ENCODE results near the gene SOX5. TPM values are rescaled to one million over a fixed set of nuclear protein-coding genes. Genes with fewer than 3 reads are reported as not detected.

Gene SOX5
- total RNA-seq, 2 donors from 2014 or later: 1.4 to 7.9 TPM

DNA sequence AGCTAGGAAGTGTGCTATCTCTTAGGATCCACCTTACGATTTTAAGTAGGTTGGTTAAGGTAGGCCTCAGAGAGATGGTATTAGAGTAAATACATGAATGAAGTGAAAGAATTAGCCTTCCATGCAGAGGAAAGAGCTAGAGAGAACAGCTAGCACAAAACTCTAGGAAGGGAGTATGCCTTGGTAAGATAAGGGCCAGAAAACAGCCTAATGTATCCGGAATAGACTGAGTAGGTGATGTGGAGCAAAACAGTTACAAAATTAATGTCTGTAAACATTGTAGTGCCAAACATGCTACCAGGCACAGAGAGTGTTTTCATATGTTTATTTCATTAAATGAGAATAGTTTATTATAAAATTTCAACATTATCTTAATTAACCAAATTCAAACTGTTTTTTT, 315.1 kb downstream of the SOX5 start:
- Mint-ChIP-seq H3K9me3 (peaks cover 10% of the 10 kb centered on the region), H3K36me3 (ENCODE audit: low read depth) (no peaks in the 10 kb centered on the region), H3K27ac (no peak overlapping the region), H3K4me1 (no peaks in the 10 kb centered on the region), H3K4me3 (no peak overlapping the region), H3K27me3 (no peaks in the 10 kb centered on the region)
- no peak for ATAC-seq (replicated peaks)

DNA sequence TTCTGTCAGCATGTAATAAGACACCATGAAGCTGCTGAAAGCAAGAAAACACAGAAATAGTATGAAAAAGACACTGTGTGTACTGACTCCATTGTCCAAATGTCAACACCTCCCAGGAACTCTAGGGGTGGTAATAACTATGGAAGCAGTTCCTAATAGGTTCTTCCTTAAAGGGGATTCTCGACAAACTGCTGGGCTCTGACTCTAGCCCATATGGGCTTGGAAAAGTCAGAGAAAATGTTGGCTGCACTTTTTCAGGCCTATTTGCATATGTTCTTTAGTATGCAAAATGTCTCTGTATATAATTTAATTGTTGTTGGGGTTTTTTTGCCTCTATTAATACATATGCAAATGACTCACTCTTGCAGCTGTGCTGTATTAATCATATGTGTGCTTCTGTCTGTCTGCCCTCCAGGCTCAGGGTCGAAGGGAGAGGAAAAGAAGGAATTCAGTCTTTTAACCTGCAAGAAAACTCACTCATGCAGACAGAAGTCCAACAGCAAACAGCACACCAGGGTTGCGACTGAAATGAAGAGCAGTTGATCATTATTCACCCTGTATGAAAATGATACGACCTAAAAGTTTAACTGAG, 317.6 kb downstream of the SOX5 start:
- Mint-ChIP-seq H3K4me3 (no peak overlapping the region), H3K36me3 (ENCODE audit: low read depth) (no peaks in the 10 kb centered on the region), H3K4me1 (no peaks in the 10 kb centered on the region), H3K9me3 (peaks cover 6% of the 10 kb centered on the region), H3K27ac (no peak overlapping the region), H3K27me3 (no peaks in the 10 kb centered on the region)
- ATAC-seq (replicated peaks): no peak

DNA sequence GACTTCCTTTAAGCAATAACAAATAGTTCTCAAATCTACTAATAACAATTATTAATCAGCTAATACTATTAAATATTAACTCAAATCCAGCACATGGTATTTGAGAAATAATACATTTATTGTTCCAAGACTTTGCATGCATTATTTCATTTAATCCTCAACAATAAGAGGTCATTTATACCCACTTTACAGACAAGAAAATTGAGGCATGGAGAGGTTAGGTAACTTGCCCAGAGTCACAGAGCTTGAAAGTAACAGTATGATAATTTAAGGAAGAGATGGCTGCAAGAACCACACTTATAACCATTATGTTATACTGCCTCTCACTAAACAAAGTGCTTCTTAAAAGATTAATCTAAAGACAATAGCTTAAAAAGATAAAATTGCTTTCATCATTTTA, 318.9 kb downstream of the SOX5 start:
- Mint-ChIP-seq H3K27ac (no peak overlapping the region), H3K4me1 (no peaks in the 10 kb centered on the region), H3K9me3 (peaks cover 3% of the 10 kb centered on the region), H3K4me3 (no peak overlapping the region), H3K36me3 (ENCODE audit: low read depth) (no peaks in the 10 kb centered on the region), H3K27me3 (no peaks in the 10 kb centered on the region)
- ATAC-seq (replicated peaks): no peak

DNA sequence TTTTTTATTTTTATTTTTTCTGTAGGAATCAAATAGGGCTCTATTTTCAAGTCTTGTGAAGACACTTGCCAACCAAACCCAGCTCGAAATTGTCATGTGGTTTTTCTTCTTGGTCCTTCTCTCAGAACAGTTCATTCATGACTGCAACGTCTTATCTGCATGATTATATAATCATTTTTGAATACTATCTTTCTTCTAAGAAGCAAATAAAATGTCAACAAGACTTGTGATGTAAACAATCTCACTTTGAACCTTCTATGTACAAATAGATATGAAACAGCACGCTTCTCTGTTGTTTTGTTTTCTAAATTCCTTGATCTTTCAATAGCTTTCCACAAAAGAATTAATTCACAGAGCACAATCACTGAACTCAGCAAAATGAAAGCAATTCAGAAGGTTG, 320.7 kb downstream of the SOX5 start:
- Mint-ChIP-seq H3K4me1 (no peaks in the 10 kb centered on the region), H3K27me3 (no peaks in the 10 kb centered on the region)

DNA sequence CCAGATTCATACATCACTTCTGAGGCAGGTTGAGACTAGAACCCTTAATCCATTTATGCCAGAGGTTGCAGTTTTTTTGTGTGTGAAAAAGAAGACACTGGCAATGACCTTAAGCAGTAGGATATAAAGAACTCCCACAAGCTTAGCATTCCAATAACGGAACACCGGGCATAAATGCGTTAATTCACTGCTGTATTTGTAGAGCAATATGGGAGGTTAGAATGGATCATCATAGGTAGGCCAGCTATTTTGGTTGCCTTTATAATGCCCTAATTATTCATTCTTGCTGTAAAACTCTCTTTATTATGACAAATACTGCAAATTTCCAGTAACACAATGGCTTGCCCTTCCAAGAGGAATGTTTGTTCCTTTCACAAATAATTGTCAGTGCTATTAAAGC, 322.7 kb downstream of the SOX5 start:
- H3K4me3 Mint-ChIP-seq: no peak overlapping the region
- ATAC-seq (replicated peaks): no peak
- H3K4me1 Mint-ChIP-seq: no peaks in the 10 kb centered on the region

More for the DNA sequence above, 320.7 kb downstream of the SOX5 start:
- Mint-ChIP-seq H3K4me3 (no peak overlapping the region), H3K36me3 (ENCODE audit: low read depth) (no peaks in the 10 kb centered on the region), H3K9me3 (peaks cover 3% of the 10 kb centered on the region), H3K27ac (no peak overlapping the region)
- no peak for ATAC-seq (replicated peaks)

DNA sequence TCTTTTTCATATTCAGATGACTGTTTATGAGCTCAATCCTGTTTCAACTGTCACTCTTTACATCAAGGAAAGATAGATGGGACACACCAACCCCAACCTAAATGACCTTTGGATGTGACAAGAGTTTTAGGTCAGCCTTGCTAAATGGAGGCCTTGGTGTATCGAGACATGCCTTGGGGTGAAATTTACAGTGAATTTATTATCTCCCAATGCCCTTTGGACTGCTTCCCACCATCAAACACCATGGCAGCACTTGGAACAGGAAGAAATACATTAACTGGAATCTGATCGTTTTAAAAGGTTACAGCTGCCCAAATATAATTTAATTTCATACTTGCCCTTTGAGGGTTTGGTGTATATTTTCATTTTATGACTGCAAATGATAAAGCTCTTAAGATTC, 327.6 kb downstream of the SOX5 start:
- no peak overlapping the region for H3K27ac Mint-ChIP-seq
- H3K4me1 Mint-ChIP-seq: no peaks in the 10 kb centered on the region
- H3K36me3 Mint-ChIP-seq (ENCODE audit: low read depth): no peaks in the 10 kb centered on the region
- ATAC-seq (replicated peaks): no peak
- no peak overlapping the region for H3K4me3 Mint-ChIP-seq
- peaks cover 4% of the 10 kb centered on the region for H3K9me3 Mint-ChIP-seq
- H3K27me3 Mint-ChIP-seq: no peaks in the 10 kb centered on the region

More for the DNA sequence above, 322.7 kb downstream of the SOX5 start:
- Mint-ChIP-seq H3K36me3 (ENCODE audit: low read depth) (no peaks in the 10 kb centered on the region), H3K27ac (no peak overlapping the region), H3K9me3 (peaks cover 4% of the 10 kb centered on the region), H3K27me3 (no peaks in the 10 kb centered on the region)

DNA sequence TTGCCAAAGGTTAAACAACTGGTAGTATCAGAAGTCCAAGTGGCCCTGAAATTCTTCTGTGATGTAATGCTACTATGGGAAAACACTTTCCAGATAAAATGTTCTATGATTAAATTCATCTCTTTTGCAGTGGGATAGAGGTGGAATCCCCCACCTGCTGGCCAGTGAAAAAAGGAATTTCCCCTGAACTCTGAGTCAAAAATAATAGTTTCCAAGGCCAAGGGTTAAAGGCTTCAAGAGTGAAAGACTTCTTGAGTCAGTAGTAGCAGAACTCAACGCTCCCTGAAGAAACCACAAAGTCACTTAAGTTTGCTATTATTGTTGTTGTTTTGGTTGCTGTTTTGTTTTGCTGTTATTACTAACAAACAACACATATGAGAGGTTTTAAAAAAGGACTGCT, 330.8 kb downstream of the SOX5 start:
- H3K27ac Mint-ChIP-seq: no peak overlapping the region
- no peak overlapping the region for H3K4me3 Mint-ChIP-seq
- no peaks in the 10 kb centered on the region for H3K4me1 Mint-ChIP-seq
- H3K27me3 Mint-ChIP-seq: no peaks in the 10 kb centered on the region
- peaks cover 4% of the 10 kb centered on the region for H3K9me3 Mint-ChIP-seq
- ATAC-seq (replicated peaks): no peak
- H3K36me3 Mint-ChIP-seq (ENCODE audit: low read depth): no peaks in the 10 kb centered on the region

DNA sequence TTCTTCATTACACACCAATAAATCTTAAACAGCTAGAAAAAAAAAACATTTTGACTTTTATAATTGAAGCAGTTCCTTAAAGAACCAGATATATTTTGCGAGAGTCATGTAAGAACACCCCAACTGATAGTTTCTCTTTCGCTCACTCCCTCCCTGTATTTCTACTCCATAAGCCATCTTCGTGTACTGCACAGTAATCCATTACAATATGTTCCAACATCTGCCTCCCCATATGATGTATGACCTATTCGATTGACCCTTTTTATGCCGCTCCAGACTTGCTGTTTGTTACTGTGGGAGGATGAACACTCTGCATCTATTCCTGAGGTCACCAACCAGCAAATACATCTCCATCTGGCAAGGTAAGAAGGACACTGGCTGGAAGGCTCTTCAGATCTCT, 331.7 kb downstream of the SOX5 start:
- H3K4me1 Mint-ChIP-seq: no peaks in the 10 kb centered on the region
- H3K36me3 Mint-ChIP-seq (ENCODE audit: low read depth): no peaks in the 10 kb centered on the region
- H3K27ac Mint-ChIP-seq: no peak overlapping the region
- no peaks in the 10 kb centered on the region for H3K27me3 Mint-ChIP-seq
- H3K4me3 Mint-ChIP-seq: no peak overlapping the region
- H3K9me3 Mint-ChIP-seq: peaks cover 4% of the 10 kb centered on the region
- ATAC-seq (replicated peaks): no peak

DNA sequence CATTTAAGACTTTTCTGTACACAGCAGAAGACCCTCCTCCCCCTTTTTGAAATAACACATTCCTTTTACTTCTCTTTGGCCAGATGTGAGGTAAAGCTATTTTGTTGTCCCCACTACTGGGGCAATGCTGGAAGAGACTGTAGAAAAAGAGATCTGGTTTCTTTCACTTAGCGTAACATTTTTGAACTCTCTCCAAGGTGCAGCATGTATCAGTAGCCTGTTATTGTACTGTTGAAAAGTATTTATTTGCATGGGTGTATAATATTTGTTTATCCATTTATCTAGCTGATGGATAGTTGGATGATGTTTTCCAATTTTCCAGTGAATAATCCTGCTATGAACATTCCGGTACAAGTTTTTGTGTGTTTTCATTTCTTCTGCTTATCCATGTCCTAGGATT, 335.2 kb downstream of the SOX5 start:
- no peaks in the 10 kb centered on the region for H3K27me3 Mint-ChIP-seq
- no peaks in the 10 kb centered on the region for H3K4me1 Mint-ChIP-seq
- no peak overlapping the region for H3K4me3 Mint-ChIP-seq
- H3K27ac Mint-ChIP-seq: no peak overlapping the region
- ATAC-seq (replicated peaks): no peak
- no peaks in the 10 kb centered on the region for H3K36me3 Mint-ChIP-seq (ENCODE audit: low read depth)
- H3K9me3 Mint-ChIP-seq: peaks cover 4% of the 10 kb centered on the region

DNA sequence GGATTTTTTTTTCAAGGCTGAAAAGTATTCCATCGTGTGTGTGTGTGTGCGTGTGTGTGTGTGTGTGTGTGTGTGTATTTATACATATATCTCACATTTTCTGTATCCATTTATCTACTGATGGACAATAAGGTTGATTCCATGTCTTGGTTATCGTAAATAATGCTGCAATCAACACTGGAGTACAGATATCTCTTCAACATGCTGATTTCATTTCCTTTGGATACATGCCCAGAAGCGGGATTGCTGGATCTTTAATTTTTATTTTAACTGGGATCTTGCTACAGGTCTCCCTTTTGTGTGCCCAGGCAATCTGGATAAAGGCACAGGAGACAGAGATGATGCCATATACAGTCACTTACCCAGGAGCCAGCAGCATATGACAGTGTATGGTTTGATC, 338.1 kb downstream of the SOX5 start:
- no peak for ATAC-seq (replicated peaks)
- H3K36me3 Mint-ChIP-seq (ENCODE audit: low read depth): no peaks in the 10 kb centered on the region
- H3K4me3 Mint-ChIP-seq: no peak overlapping the region
- H3K27ac Mint-ChIP-seq: no peak overlapping the region
- H3K9me3 Mint-ChIP-seq: peaks cover 10% of the 10 kb centered on the region
- no peaks in the 10 kb centered on the region for H3K27me3 Mint-ChIP-seq
- no peaks in the 10 kb centered on the region for H3K4me1 Mint-ChIP-seq

DNA sequence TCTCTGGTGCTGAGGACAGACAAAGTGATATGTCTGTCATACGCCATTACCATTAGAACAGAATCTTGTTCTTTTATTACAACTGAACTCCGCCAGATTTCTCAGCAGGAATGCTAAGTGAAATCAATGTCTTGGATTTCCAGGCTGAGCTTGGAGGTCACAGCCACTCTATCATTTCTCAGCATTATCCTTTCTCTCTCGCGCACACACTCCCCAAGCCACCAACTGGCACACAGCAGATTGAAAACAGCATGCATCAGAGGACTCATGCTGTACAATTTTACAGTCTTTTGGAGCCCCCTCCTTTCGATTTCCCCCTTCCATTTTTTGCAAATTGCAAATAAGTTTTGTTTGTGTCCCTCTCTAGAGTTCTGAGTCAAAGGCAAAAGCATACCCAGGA, 348.6 kb downstream of the SOX5 start:
- no peaks in the 10 kb centered on the region for H3K27me3 Mint-ChIP-seq
- no peak overlapping the region for H3K27ac Mint-ChIP-seq
- peaks cover 11% of the 10 kb centered on the region for H3K9me3 Mint-ChIP-seq
- H3K4me3 Mint-ChIP-seq: no peak overlapping the region
- no peaks in the 10 kb centered on the region for H3K36me3 Mint-ChIP-seq (ENCODE audit: low read depth)
- ATAC-seq (replicated peaks): no peak
- H3K4me1 Mint-ChIP-seq: no peaks in the 10 kb centered on the region

DNA sequence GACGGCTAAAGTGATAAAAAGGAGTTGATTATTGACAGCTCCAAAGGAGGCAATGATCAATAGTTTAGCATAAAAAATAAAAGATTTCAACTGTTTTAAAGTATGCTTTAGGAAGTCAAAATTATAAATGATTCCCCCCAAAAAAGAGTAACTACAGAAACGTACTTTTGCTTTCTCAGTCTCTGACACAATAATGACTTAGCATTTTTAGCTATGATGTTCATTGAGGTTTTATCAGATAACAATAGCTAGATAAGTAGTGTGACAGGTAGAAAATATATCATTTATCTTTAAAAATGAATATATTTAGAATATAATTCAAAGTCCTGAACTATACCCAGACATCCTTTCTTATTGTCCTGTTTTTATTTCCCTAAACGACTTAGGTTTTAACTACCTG, 352.9 kb downstream of the SOX5 start:
- H3K9me3 Mint-ChIP-seq: peaks cover 11% of the 10 kb centered on the region
- no peaks in the 10 kb centered on the region for H3K36me3 Mint-ChIP-seq (ENCODE audit: low read depth)
- no peak for ATAC-seq (replicated peaks)
- H3K4me1 Mint-ChIP-seq: no peaks in the 10 kb centered on the region
- no peak overlapping the region for H3K27ac Mint-ChIP-seq
- no peak overlapping the region for H3K4me3 Mint-ChIP-seq
- no peaks in the 10 kb centered on the region for H3K27me3 Mint-ChIP-seq

DNA sequence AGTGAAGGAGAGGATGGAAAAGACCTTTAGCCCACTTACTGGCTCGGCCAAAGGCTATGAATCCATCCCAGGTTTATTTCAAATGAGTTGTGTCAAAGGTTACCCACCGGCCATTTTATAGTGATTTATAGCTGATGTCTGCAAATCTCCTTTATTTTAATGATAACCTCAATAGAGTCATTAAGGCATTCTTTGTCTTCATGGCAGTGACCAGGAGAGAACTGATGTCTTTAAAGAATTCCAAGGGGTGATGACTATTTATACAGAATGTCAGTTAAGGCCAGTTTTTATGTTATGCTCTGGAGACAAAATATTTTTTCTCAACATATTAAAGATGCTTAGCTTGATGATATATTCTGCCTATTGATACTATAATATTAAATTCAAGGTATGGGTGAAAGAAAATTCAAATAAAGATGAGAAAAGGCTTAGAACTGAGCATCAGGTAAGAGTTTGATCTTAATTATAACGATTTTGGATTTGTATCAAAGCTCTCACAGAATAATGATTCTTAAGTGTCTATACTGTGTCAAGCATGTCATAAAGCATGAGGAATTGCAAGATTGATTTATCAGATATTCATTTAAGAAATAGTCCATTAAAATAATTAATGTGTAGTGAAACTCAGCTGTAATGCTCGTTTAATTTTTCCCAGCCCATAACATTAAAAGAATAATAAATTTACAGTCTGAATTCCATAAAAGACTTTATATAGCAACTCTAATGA, 361.5 kb downstream of the SOX5 start:
- no peak for ATAC-seq (replicated peaks)
- no peaks in the 10 kb centered on the region for H3K27me3 Mint-ChIP-seq
- no peak overlapping the region for H3K27ac Mint-ChIP-seq
- no peaks in the 10 kb centered on the region for H3K36me3 Mint-ChIP-seq (ENCODE audit: low read depth)
- H3K9me3 Mint-ChIP-seq: no peaks in the 10 kb centered on the region
- no peak overlapping the region for H3K4me3 Mint-ChIP-seq
- no peaks in the 10 kb centered on the region for H3K4me1 Mint-ChIP-seq

DNA sequence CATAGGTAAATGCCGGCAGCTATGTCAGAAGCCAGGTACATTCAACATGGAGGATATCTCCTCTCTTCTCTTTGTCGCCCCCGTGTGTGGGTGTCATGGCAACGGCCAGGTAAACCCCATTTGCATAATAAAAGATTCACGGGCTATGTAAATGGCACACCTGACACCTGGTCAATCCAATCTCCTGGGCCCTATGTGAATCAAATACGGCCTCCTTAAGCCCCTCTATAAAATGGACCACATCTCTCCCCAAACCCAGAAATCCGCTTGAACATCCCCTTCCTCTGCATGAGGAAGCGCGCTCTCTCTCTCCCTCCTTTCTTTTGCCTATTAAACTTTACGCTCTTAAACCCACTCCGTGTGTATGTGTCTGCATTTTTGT, 363.7 kb downstream of the SOX5 start:
- no peaks in the 10 kb centered on the region for H3K9me3 Mint-ChIP-seq
- no peak overlapping the region for H3K4me3 Mint-ChIP-seq
- no peak for ATAC-seq (replicated peaks)
- no peaks in the 10 kb centered on the region for H3K4me1 Mint-ChIP-seq
- H3K27ac Mint-ChIP-seq: no peak overlapping the region
- H3K36me3 Mint-ChIP-seq (ENCODE audit: low read depth): no peaks in the 10 kb centered on the region
- H3K27me3 Mint-ChIP-seq: no peaks in the 10 kb centered on the region

DNA sequence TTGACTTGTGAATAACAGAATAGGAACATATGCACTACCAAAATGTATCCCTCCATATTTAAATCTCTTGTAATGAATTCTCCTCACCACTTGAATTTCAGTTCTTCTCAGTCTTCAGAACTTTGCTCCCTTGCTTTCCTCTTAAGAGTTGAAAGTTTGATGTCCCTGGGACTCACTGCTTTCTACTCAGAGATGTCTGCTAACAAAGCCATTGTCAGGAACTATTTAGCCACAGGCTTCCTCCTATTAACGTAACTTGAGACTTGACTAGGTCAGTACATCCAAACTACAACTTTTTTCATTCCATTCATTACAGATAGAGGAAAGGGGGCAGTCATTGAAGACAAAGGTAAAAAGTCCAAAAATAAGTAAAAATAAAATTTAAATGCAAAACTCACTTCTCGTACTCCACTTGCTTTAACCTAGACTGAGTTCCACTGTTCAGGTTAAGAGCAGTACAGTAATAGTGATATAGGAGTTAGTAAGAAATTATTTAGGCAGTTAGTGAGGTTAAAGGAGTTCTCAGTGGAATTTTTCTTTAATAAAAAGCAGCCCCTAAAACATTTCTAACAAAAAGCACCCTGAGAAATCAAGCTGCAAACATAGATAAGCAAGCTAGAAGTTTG, 364.2 kb downstream of the SOX5 start:
- H3K27me3 Mint-ChIP-seq: no peaks in the 10 kb centered on the region
- ATAC-seq (replicated peaks): no peak
- H3K4me3 Mint-ChIP-seq: no peak overlapping the region
- H3K9me3 Mint-ChIP-seq: no peaks in the 10 kb centered on the region
- no peaks in the 10 kb centered on the region for H3K36me3 Mint-ChIP-seq (ENCODE audit: low read depth)
- H3K4me1 Mint-ChIP-seq: no peaks in the 10 kb centered on the region
- H3K27ac Mint-ChIP-seq: no peak overlapping the region

Measured in activated T-helper 17 cell treated with anti-CD3 and anti-CD28 coated beads, Interleukin-2, amount 50 U/mL, for 72 hours (primary cell).